ENCODE data around the gene FXN.

The FXN gene

DNA sequence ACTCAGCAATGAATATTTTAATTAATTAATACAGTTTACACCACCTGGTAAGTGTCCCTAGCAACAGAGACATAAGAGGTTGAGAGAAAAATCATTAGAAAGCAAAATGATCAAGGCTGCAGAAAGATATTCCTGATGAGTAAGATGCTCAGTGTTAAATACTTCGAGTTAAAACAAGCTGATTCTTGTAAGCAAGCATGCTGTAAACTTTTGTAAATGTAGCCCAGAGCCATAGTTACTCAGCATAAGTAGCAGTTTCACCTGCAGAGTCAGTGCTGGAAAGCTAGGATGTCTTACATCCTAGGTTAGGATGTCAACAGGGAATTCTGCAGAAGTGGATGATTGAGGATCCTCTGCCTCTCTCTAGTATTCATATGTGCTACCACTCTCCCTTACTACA is 25.8 kb upstream of the FXN start:
- H3K9me3 ChIP-seq (ENCODE audit: control insufficient read depth, insufficient read depth, low read length), result no peaks in the 10 kb centered on the region
- H3K36me3 ChIP-seq (ENCODE audit: control insufficient read depth, insufficient read depth, low read length), result no peaks in the 10 kb centered on the region
- H3K4me1 ChIP-seq (ENCODE audit: control insufficient read depth, insufficient read depth, low read length), result no peaks in the 10 kb centered on the region
- no peak overlapping the region for H3K9ac ChIP-seq (ENCODE audit: low read depth, low read length)
- no peaks in the 10 kb centered on the region for H3K27me3 ChIP-seq (ENCODE audit: control insufficient read depth, insufficient read depth, low read length)
- H3K4me3 ChIP-seq (ENCODE audit: low read depth, low read length), result no peak overlapping the region

DNA sequence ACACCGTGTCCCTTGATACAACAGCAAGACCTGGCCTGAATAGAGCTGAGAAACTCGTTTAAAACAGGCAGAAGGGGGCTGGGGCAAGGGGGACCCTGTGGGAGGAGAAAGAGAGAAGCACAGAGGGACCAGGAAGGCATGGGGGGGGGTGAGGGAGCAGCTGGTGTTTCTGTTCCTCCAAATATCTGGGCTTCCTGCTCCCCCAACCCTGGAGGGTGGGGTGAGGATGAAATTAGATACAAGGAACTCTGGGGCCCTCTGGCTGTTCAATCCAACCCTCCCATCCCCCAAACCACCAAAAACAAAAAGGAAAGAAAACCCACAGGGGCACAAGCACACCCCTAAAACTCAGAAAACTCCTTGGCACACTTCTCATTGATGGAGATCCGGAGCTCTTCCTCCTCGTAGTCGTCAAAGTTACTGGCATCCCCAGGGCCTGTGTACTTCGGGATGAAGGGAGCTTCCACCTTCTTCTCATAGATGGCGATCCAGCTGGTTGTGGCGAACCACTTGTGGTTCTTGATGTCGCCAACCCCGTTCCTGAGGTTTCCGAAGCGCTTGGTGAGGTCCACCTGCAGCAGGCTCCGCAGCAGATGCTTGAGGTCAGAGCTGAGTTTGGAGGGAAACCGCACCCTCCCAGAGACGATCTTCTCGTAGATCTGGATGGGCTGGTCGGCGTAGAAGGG is 22.7 kb upstream of the FXN start:
- H3K36me3 ChIP-seq (ENCODE audit: control insufficient read depth, insufficient read depth, low read length), result no peaks in the 10 kb centered on the region
- no peaks in the 10 kb centered on the region for H3K27me3 ChIP-seq (ENCODE audit: control insufficient read depth, insufficient read depth, low read length)
- H3K9ac ChIP-seq (ENCODE audit: low read depth, low read length), result no peak overlapping the region
- no peak overlapping the region for H3K4me3 ChIP-seq (ENCODE audit: low read depth, low read length)
- H3K4me1 ChIP-seq (ENCODE audit: control insufficient read depth, insufficient read depth, low read length), result peaks cover 14% of the 10 kb centered on the region
- no peaks in the 10 kb centered on the region for H3K9me3 ChIP-seq (ENCODE audit: control insufficient read depth, insufficient read depth, low read length)

DNA sequence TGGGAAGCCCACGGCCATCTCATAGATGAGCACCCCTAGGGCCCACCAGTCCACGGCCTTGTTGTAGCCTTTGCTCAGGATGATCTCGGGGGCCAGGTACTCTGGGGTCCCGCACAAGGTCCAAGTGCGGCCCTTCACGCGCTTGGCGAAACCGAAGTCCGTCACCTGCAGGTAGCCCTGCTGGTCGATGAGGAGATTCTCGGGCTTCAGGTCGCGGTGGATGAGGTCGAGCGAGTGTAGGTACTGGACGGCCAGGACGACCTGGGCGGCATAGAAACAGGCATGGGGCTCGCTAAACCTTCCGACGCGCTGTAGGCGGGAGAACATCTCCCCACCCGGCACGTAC is 22.2 kb upstream of the FXN start:
- Histone ChIP-seq H3K4me1 (ENCODE audit: control insufficient read depth, insufficient read depth, low read length) (peaks cover 14% of the 10 kb centered on the region), H3K4me3 (ENCODE audit: low read depth, low read length) (no peak overlapping the region), H3K9ac (ENCODE audit: low read depth, low read length) (no peak overlapping the region), H3K36me3 (ENCODE audit: control insufficient read depth, insufficient read depth, low read length) (no peaks in the 10 kb centered on the region), H3K9me3 (ENCODE audit: control insufficient read depth, insufficient read depth, low read length) (no peaks in the 10 kb centered on the region), H3K27me3 (ENCODE audit: control insufficient read depth, insufficient read depth, low read length) (no peaks in the 10 kb centered on the region)

DNA sequence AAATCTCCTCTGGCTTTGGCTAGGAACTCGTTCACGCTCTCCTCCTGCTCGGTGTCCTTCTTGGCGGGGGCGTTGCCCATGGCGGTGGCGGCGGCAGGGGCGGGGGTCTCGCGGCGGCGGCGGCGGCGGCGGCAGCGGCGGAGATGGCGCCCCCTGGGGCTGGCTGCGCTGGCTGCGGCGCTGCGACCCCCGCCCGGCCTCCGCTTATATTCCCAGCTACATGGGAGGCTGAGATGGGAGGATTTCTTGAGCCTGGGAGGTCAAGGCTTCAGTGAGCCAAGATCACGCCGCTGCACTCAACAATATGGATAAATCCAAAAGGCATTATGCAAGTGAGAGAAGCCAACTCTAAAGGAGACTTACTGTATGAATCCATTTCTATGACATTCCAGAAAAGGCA is 21.5 kb upstream of the FXN start, which contains the start of gene PRKACG:
Gene PRKACG, minus strand, starts transcription at position 101 of the 400 bp plus-strand sequence. Its CDS starts 21 bp downstream, at position 80.
- H3K4me1 ChIP-seq (ENCODE audit: control insufficient read depth, insufficient read depth, low read length), result peaks cover 14% of the 10 kb centered on the region
- no peaks in the 10 kb centered on the region for H3K27me3 ChIP-seq (ENCODE audit: control insufficient read depth, insufficient read depth, low read length)
- H3K36me3 ChIP-seq (ENCODE audit: control insufficient read depth, insufficient read depth, low read length), result no peaks in the 10 kb centered on the region
- no peaks in the 10 kb centered on the region for H3K9me3 ChIP-seq (ENCODE audit: control insufficient read depth, insufficient read depth, low read length)
- no peak within 1 kb of the TSS for H3K9ac ChIP-seq (ENCODE audit: low read depth, low read length)
- no peak within 1 kb of the TSS for H3K4me3 ChIP-seq (ENCODE audit: low read depth, low read length)

DNA sequence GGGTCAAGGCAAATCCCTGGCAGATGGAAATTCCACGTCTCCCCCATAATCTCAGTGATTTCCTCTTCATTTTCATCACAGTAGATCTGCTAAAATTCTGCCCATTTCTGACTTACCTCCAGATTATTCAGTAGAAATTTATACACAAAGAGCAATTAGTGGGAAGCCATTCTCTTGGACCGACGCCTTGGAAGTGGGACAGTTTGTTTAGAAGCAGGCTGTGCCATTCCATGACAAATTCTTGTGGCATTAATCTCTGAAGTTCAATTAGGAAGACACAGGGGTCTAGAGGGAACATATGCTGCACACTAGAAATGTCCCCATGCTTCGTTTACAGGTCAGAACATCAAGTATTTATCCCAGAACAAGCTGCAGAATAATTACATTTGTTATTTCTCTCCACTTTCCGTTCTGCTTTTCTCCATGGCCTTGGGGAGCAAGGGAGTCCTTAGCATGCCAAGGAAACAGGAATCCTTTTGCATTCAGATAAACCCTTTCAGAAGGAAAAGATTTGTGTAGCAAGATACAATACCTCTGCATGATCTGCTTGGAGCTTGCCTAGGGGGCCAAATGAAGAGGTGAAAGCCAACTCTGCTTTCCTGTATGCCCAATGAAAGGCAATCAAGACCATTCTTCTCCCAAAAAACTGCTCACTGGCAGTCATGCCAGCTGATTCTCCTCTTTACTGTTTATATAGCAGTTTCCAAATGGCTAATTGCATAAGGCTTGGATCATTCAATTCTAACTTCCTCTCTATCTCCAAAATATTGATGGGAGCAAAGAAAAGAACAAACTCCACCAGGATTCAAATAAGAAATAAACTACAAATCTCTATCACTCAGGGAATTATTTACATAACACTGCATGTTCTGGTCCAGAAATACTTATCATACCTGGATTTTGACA is 19.1 kb upstream of the FXN start:
- peaks cover 14% of the 10 kb centered on the region for H3K4me1 ChIP-seq (ENCODE audit: control insufficient read depth, insufficient read depth, low read length)
- H3K36me3 ChIP-seq (ENCODE audit: control insufficient read depth, insufficient read depth, low read length), result no peaks in the 10 kb centered on the region
- H3K27me3 ChIP-seq (ENCODE audit: control insufficient read depth, insufficient read depth, low read length), result no peaks in the 10 kb centered on the region
- no peak overlapping the region for H3K9ac ChIP-seq (ENCODE audit: low read depth, low read length)
- H3K9me3 ChIP-seq (ENCODE audit: control insufficient read depth, insufficient read depth, low read length), result no peaks in the 10 kb centered on the region
- no peak overlapping the region for H3K4me3 ChIP-seq (ENCODE audit: low read depth, low read length)

DNA sequence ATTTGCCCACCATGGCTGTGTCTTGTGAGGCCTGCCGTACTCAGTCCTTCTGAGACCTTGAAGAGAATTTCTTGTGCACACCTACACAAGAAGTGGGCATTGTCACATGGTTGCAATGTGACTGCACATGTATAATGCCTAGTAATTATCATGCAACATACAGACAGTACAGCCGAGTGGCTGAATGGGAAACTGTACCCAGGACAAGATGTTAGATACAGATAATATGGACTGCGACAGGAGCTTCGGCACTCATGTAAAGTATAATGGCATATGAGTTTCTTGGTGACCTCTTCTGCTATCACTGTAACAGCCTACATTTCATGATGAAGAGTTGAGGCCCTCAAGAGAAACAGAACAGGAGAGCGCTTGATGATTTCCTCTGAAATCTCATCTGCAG is 16.8 kb upstream of the FXN start:
- H3K36me3 ChIP-seq (ENCODE audit: control insufficient read depth, insufficient read depth, low read length), result no peaks in the 10 kb centered on the region
- no peaks in the 10 kb centered on the region for H3K9me3 ChIP-seq (ENCODE audit: control insufficient read depth, insufficient read depth, low read length)
- H3K27me3 ChIP-seq (ENCODE audit: control insufficient read depth, insufficient read depth, low read length), result no peaks in the 10 kb centered on the region
- peaks cover 14% of the 10 kb centered on the region for H3K4me1 ChIP-seq (ENCODE audit: control insufficient read depth, insufficient read depth, low read length)
- H3K9ac ChIP-seq (ENCODE audit: low read depth, low read length), result no peak overlapping the region
- H3K4me3 ChIP-seq (ENCODE audit: low read depth, low read length), result no peak overlapping the region

DNA sequence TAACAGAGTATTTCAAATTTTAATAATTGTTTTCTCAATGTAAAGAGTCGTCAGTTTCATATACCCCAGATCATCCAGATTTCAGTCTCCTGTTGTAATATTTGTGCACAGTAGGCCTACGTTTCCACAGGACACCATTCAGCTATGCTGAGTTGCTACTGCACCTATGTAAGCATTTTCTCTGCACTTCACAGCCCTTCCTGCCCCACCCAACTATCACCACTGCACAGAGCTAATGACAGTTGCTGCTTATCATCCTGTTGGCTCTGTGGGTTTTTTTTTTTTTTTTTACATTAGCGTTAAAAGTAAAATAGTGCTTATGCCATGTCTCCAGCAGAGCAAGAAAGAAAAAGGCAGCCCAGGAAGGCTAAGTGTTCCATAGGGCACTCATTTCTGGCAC is 15.7 kb upstream of the FXN start:
- Histone ChIP-seq H3K36me3 (ENCODE audit: control insufficient read depth, insufficient read depth, low read length) (no peaks in the 10 kb centered on the region), H3K4me3 (ENCODE audit: low read depth, low read length) (no peak overlapping the region), H3K27me3 (ENCODE audit: control insufficient read depth, insufficient read depth, low read length) (no peaks in the 10 kb centered on the region), H3K4me1 (ENCODE audit: control insufficient read depth, insufficient read depth, low read length) (peaks cover 14% of the 10 kb centered on the region), H3K9ac (ENCODE audit: low read depth, low read length) (no peak overlapping the region), H3K9me3 (ENCODE audit: control insufficient read depth, insufficient read depth, low read length) (no peaks in the 10 kb centered on the region)

DNA sequence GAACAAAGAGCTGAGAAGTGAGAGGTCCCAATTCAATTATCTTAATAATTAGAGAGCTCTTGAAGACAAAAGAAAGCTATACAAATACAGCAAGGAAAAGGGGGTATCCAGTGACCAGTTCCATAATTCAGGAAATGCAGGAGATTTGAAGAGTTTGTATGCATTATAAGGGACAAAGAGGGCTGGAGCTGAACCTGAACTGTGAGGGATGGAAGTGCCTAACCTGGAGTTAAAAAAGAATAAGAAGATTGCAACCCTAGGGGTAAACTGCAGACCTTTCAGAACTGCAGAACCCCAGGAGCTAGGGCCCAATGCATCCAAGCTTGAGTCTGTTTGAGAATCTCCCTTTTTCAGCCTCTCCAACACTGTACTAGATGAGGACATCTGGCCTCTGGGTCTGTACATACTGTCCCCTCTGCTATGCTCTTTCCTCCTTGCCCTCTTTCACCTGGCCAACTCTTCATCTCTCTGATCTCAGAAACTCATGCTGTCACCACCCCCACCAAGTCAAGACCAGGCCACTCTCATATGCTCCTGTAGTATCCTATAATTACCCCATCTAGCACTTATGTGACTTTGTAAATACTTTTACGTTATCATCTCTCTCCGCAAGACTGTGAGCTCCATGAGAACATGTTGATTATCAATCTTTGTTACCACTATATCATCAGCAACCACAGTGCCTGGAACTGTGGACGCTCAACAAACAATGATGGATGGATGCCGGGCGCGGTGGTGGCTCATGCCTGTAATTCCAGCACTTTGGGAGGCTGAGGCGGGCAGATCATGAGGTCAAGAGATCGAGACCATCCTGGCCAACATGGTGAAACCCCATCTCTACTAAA is 15.0 kb upstream of the FXN start:
- Histone ChIP-seq H3K9ac (ENCODE audit: low read depth, low read length) (no peak overlapping the region), H3K4me1 (ENCODE audit: control insufficient read depth, insufficient read depth, low read length) (peaks cover 14% of the 10 kb centered on the region), H3K9me3 (ENCODE audit: control insufficient read depth, insufficient read depth, low read length) (no peaks in the 10 kb centered on the region), H3K36me3 (ENCODE audit: control insufficient read depth, insufficient read depth, low read length) (no peaks in the 10 kb centered on the region), H3K4me3 (ENCODE audit: low read depth, low read length) (no peak overlapping the region), H3K27me3 (ENCODE audit: control insufficient read depth, insufficient read depth, low read length) (no peaks in the 10 kb centered on the region)

DNA sequence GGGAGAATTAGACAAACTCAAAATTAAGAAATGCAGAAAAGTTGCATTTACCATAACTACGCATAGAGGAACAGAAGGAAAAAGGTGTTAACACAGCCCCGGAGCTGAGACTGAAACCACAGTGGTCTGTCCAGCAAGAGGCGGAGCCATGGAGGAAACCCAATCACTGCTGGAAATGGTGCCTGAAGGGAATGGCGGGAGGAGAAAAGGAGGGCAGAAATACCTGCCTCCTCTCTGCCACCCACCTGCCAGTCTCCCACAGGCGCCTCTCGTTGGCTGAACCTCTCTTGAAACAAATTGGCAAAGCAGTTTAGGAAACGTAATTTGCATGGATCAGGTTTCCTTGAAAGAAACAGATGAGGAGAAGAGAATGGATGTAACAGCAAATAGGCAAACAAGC is 11.9 kb upstream of the FXN start:
- no peaks in the 10 kb centered on the region for H3K27me3 ChIP-seq (ENCODE audit: control insufficient read depth, insufficient read depth, low read length)
- H3K4me3 ChIP-seq (ENCODE audit: low read depth, low read length), result no peak overlapping the region

DNA sequence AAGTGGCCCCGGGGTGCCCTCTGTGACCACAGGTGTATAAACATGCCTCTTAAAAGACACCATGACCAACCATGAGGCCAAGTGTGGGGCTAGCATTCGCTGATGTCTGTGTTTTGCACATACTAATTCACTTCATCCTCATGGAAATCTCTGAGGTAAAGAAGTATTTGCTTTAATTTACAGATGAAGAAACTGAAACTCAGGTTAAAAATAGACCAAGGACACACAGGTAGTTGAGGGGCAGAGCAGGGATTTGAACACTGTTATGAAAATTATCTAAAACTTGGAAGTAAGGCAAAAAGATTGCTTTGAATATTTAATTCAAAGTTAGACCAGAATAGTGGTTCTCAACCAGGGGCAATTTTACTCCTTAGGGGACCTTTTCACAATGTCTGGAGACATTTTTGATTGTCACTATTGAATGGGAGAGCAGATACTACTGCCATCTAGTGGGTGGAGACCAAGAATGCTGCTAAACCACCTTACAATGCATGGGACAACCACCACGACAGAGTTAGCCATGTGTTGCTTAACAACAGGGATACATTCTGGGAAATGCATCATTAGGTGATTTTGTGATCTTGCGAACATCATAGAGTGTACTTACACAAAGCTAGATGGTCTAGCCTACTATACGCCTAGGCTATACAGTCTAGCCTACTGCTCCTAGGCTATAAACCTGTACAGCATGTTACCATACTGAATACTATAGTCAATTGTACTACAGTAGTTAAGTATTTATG is 8.0 kb upstream of the FXN start:
- Histone ChIP-seq H3K27me3 (ENCODE audit: control insufficient read depth, insufficient read depth, low read length) (no peaks in the 10 kb centered on the region), H3K9ac (ENCODE audit: low read depth, low read length) (no peak overlapping the region), H3K4me3 (ENCODE audit: low read depth, low read length) (no peak overlapping the region), H3K9me3 (ENCODE audit: control insufficient read depth, insufficient read depth, low read length) (no peaks in the 10 kb centered on the region), H3K36me3 (ENCODE audit: control insufficient read depth, insufficient read depth, low read length) (no peaks in the 10 kb centered on the region), H3K4me1 (ENCODE audit: control insufficient read depth, insufficient read depth, low read length) (no peaks in the 10 kb centered on the region)

More for the DNA sequence above, 11.9 kb upstream of the FXN start:
- no peak overlapping the region for H3K9ac ChIP-seq (ENCODE audit: low read depth, low read length)
- H3K9me3 ChIP-seq (ENCODE audit: control insufficient read depth, insufficient read depth, low read length), result no peaks in the 10 kb centered on the region
- no peaks in the 10 kb centered on the region for H3K4me1 ChIP-seq (ENCODE audit: control insufficient read depth, insufficient read depth, low read length)
- no peaks in the 10 kb centered on the region for H3K36me3 ChIP-seq (ENCODE audit: control insufficient read depth, insufficient read depth, low read length)

DNA sequence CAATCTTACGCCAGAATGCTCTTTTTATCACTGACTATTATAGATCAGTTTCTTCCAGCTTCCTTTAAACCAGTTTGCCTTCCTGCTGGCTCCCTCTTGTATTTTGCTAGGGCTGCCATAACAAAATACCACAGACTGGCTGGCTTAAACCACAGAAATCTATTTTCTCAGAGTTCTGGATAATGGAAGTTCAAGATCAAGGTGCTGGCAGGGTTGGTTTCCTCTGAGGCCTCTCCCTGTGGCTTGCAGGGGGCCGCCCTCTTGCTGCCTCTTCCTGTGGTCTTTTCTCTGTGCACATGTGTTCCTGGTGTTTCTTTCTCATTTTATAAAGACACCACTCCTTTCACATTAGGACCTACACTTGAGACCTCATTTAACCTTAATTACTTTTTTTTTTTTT is 6.8 kb upstream of the FXN start:
- H3K9me3 ChIP-seq (ENCODE audit: control insufficient read depth, insufficient read depth, low read length), result no peaks in the 10 kb centered on the region
- H3K4me3 ChIP-seq (ENCODE audit: low read depth, low read length), result no peak overlapping the region
- H3K27me3 ChIP-seq (ENCODE audit: control insufficient read depth, insufficient read depth, low read length), result no peaks in the 10 kb centered on the region
- no peak overlapping the region for H3K9ac ChIP-seq (ENCODE audit: low read depth, low read length)
- no peaks in the 10 kb centered on the region for H3K36me3 ChIP-seq (ENCODE audit: control insufficient read depth, insufficient read depth, low read length)
- no peaks in the 10 kb centered on the region for H3K4me1 ChIP-seq (ENCODE audit: control insufficient read depth, insufficient read depth, low read length)

All from iPS-15b (cell line).